GM18507 (cell line): Measurements from ENCODE around the gene ZNF609.

ENCODE experiments used
- DNase-seq: peaks from one replicate; pipeline ENCODE4 v3.0.0; 2011; ENCODE audit warnings: low read depth; ENCODE audit not compliant: insufficient read length; ENCODE audit errors: extremely low spot score
- FAIRE-seq: peaks from 2 replicates; lab custom pipeline; 2011; peaks lifted over from hg19 to GRCh38; lab: Jason Lieb, UNC

The ZNF609 gene

GRCh38 chr15:64732156-64732860, 271.9 kb downstream of the ZNF609 start:
- FAIRE-seq: no peak

More at GRCh38 chr15:64732156-64732860, 271.9 kb downstream of the ZNF609 start:
- no peak for DNase-seq
